ENCODE measurements around the gene DAAM1. TPM values are rescaled to one million over a fixed set of nuclear protein-coding genes. Genes with fewer than 3 reads are reported as not detected.
A peak's percentile ranks its signal among the peaks of the same experiment; 100 is the strongest.

The DAAM1 gene
- total and polyA plus RNA-seq, 3 donors from 2014 or later, result 23.9 to 57.3 (median 54.6) TPM

DNA sequence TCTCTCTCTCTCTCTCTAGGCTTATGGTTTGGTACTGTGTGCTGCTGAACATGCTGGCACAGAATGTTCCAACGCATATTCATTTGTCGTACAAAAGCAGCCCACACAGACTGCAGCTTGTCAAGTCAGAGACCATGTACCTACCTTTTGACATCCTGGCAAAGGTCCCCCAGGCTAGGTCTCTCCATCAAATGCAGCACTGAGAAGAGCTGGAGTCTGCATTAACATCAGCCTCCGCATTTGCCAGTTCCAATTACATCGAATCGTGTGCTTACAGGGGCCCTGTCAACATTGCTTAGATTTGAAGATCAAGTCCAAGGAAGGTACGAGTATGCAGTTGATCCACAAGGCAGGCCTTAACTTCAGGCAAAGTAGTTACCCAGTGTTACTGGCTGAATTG is 228.8 kb downstream of the DAAM1 start:
- Histone ChIP-seq H3K27ac (no peak overlapping the region), H3K27me3 (no peaks in the 10 kb centered on the region), H3K36me3 (ENCODE audit: low read depth, missing control alignments) (no peaks in the 10 kb centered on the region), H3K9me3 (no peaks in the 10 kb centered on the region), H3K4me3 (no peak overlapping the region), H3K4me1 (peaks cover 3% of the 10 kb centered on the region)
- WGBS, 2 donors, result 83 to 84% methylated on average over 3 to 5 of the region's 6 CpGs
- TF ChIP-seq POLR2A (IDR thresholded peaks at IDR 0.05), result no peak
- TF ChIP-seq, protein P1, sequence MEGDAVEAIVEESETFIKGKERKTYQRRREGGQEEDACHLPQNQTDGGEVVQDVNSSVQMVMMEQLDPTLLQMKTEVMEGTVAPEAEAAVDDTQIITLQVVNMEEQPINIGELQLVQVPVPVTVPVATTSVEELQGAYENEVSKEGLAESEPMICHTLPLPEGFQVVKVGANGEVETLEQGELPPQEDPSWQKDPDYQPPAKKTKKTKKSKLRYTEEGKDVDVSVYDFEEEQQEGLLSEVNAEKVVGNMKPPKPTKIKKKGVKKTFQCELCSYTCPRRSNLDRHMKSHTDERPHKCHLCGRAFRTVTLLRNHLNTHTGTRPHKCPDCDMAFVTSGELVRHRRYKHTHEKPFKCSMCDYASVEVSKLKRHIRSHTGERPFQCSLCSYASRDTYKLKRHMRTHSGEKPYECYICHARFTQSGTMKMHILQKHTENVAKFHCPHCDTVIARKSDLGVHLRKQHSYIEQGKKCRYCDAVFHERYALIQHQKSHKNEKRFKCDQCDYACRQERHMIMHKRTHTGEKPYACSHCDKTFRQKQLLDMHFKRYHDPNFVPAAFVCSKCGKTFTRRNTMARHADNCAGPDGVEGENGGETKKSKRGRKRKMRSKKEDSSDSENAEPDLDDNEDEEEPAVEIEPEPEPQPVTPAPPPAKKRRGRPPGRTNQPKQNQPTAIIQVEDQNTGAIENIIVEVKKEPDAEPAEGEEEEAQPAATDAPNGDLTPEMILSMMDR (IDR thresholded peaks at IDR 0.05), result no peak
- intact Hi-C loops (cut with DNase I; ENCODE audit: low total_unique reads), result no loop called here
- no peak for DNase-seq

DNA sequence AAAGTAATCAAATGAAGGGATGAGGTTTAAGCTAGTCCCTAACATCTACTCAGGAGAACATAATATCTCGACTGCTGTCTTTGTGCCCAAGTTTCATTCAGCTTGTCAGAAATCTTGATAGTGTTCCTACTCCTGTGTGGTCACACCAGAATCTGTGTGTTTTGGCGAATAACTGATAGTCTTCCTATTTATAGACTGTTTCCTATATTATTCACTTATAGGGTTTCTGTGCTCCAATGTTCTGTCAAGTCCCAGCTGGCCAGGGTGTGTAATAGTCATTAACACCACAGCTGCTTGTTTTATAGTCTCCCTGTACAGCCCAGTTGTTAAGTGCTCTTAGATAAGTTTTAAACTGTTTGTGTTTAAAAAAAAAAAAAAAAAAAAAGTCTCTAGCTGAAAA is 230.8 kb downstream of the DAAM1 start:
- Histone ChIP-seq H3K4me3 (no peak overlapping the region), H3K36me3 (ENCODE audit: low read depth, missing control alignments) (no peaks in the 10 kb centered on the region), H3K27ac (peak overlapping the region in 1 of 2 donors; percentile 60), H3K27me3 (no peaks in the 10 kb centered on the region), H3K9me3 (no peaks in the 10 kb centered on the region), H3K4me1 (peaks cover 6% of the 10 kb centered on the region)
- TF ChIP-seq POLR2A (IDR thresholded peaks at IDR 0.05), result no peak
- TF ChIP-seq, protein P1 (IDR thresholded peaks at IDR 0.05), result no peak
- 49 to 57% methylated on average over 2 of the region's 2 CpGs for WGBS, 2 donors
- intact Hi-C loops (cut with DNase I; ENCODE audit: low total_unique reads), result no loop called here
- DNase-seq, result no peak
